Measurements from ENCODE around the gene SLC26A8. TPM values are rescaled to one million over a fixed set of nuclear protein-coding genes. Genes with fewer than 3 reads are reported as not detected.

The SLC26A8 gene
- total and polyA plus RNA-seq, 2 experiments from 2014 or later = 0.89 to 2.9 TPM

GRCh38 chr6:35935469-35935868 lies 89.0 kb downstream of the SLC26A8 start (continued):
- TF ChIP-seq CTCF (conservative IDR thresholded peaks at IDR 0.05; ENCODE audit: low read depth in 2 of 2) (no peak), EZH2phosphoT487 (IDR thresholded peaks at IDR 0.05; ENCODE audit: unreplicated experiment) (no peak), JUNB (IDR thresholded peaks at IDR 0.05; ENCODE audit: unreplicated experiment) (no peak)

- DNase-seq (ENCODE audit: low spot score) (no peak), ATAC-seq (no peak; the same call in 2 of the 3 replicates)
- no peaks in the 10 kb centered on the region for H3K79me2 ChIP-seq (replicated peaks; ENCODE audit: insufficient read depth)
- Mint-ChIP-seq H3K36me3 (ENCODE audit: low read depth) (no peaks in the 10 kb centered on the region), H3K4me3 (no peak overlapping the region), H3K9me3 (0 out of 3 replicates have a peak, but pooled peaks cover 2% of the 10 kb centered on the region), H3K27me3 (ENCODE audit: insufficient read depth, low read depth, poor library complexity) (peaks cover 6% of the 10 kb centered on the region), H3K4me1 (peaks cover 6% of the 10 kb centered on the region), H3K27ac (no peak overlapping the region)
- no peak overlapping the region for H3K4me3 ChIP-seq
- H3K36me3 ChIP-seq (ENCODE audit: insufficient read depth) = no peaks in the 10 kb centered on the region
- H4K20me1 ChIP-seq (replicated peaks; ENCODE audit: insufficient read depth) = no peaks in the 10 kb centered on the region
- H2AFZ ChIP-seq = peak overlapping the region; percentile 60; the same call in 1 of the 2 replicates
- H3K4me2 ChIP-seq = no peak overlapping the region
- peaks cover 9% of the 10 kb centered on the region; the same call in 1 of the 2 replicates for H3K9me2 ChIP-seq (ENCODE audit: insufficient read depth)
- no peak overlapping the region for H3K27ac ChIP-seq (ENCODE audit: low read depth)
- no peaks in the 10 kb centered on the region for H3F3A ChIP-seq (replicated peaks; ENCODE audit: low read depth)
- H3K4me1 ChIP-seq (ENCODE audit: insufficient read depth) = peaks cover 5% of the 10 kb centered on the region
- H3K27me3 ChIP-seq (ENCODE audit: insufficient read depth) = peaks cover 9% of the 10 kb centered on the region; the same call in 1 of the 2 replicates
- TF ChIP-seq CTCF (conservative IDR thresholded peaks at IDR 0.05; ENCODE audit: low read depth in 2 of 2) (no peak), CREB1 (CRISPR knock-in tag; IDR thresholded peaks at IDR 0.05; ENCODE audit: low read depth) (no peak), NANOG (IDR thresholded peaks at IDR 0.05; ENCODE audit: borderline replicate concordance) (no peak), JUNB (IDR thresholded peaks at IDR 0.05; ENCODE audit: unreplicated experiment) (no peak), EZH2phosphoT487 (IDR thresholded peaks at IDR 0.05; ENCODE audit: unreplicated experiment) (no peak), ZNF114 (CRISPR knock-in tag; IDR thresholded peaks at IDR 0.05) (no peak), POLR2AphosphoS5 (IDR thresholded peaks at IDR 0.05; ENCODE audit: low read depth) (no peak), EZH2 (IDR thresholded peaks at IDR 0.05; ENCODE audit: low read depth, unreplicated experiment) (no peak), REST (IDR thresholded peaks at IDR 0.05; ENCODE audit: unreplicated experiment) (no peak), ETS1 (IDR thresholded peaks at IDR 0.05) (no peak), ZNF331 (CRISPR knock-in tag; IDR thresholded peaks at IDR 0.05; ENCODE audit: low read depth) (no peak)
Measured at GRCh38 chr6:35933844-35934243, 90.6 kb downstream of the SLC26A8 start.

Measured in GM23338 (cell line).